ENCODE results near the gene AOPEP.

Gene AOPEP

GRCh38 chr9:94758031-94758430 lies 31.5 kb downstream of the AOPEP start:
- peaks cover 0 to 13% (median 10%) of the 10 kb centered on the region in 5 donors for H3K36me3 ChIP-seq (ENCODE audit: control insufficient read depth in 5 of 5, insufficient read depth in 5 of 5, low read length in 5 of 5)
- no peak overlapping the region for H3K9ac ChIP-seq (ENCODE audit: low read length in 5 of 5)
- no peaks in the 10 kb centered on the region for H3K9me3 ChIP-seq (ENCODE audit: control insufficient read depth in 5 of 5, low read length in 5 of 5)
- H3K27ac ChIP-seq (ENCODE audit: low read depth, low read length): no peak overlapping the region
- no peaks in the 10 kb centered on the region for H3K27me3 ChIP-seq (ENCODE audit: control insufficient read depth in 5 of 5, insufficient read depth in 4 of 5, low read length in 5 of 5)
- no peak overlapping the region for H3K4me3 ChIP-seq (ENCODE audit: low read depth in 1 of 5, low read length in 5 of 5)
- H3K4me1 ChIP-seq (ENCODE audit: control insufficient read depth in 5 of 5, insufficient read depth in 5 of 5, low read length in 5 of 5): peaks cover 0 to 9% (median 0%) of the 10 kb centered on the region in 5 donors

GRCh38 chr9:94758880-94759279 lies 32.4 kb downstream of the AOPEP start:
- Histone ChIP-seq H3K9me3 (ENCODE audit: control insufficient read depth in 5 of 5, low read length in 5 of 5) (no peaks in the 10 kb centered on the region), H3K9ac (ENCODE audit: low read length in 5 of 5) (no peak overlapping the region), H3K27ac (ENCODE audit: low read depth, low read length) (no peak overlapping the region), H3K36me3 (ENCODE audit: control insufficient read depth in 5 of 5, insufficient read depth in 5 of 5, low read length in 5 of 5) (peaks cover 0 to 13% (median 10%) of the 10 kb centered on the region in 5 donors), H3K27me3 (ENCODE audit: control insufficient read depth in 5 of 5, insufficient read depth in 4 of 5, low read length in 5 of 5) (no peaks in the 10 kb centered on the region), H3K4me3 (ENCODE audit: low read depth in 1 of 5, low read length in 5 of 5) (no peak overlapping the region), H3K4me1 (ENCODE audit: control insufficient read depth in 5 of 5, insufficient read depth in 5 of 5, low read length in 5 of 5) (peaks cover 0 to 9% (median 0%) of the 10 kb centered on the region in 5 donors)

- no peaks in the 10 kb centered on the region for H3K9me3 ChIP-seq (ENCODE audit: control insufficient read depth in 5 of 5, low read length in 5 of 5)
- no peak overlapping the region for H3K27ac ChIP-seq (ENCODE audit: low read depth, low read length)
- H3K36me3 ChIP-seq (ENCODE audit: control insufficient read depth in 5 of 5, insufficient read depth in 5 of 5, low read length in 5 of 5): peaks cover 0 to 13% (median 10%) of the 10 kb centered on the region in 5 donors
- H3K4me1 ChIP-seq (ENCODE audit: control insufficient read depth in 5 of 5, insufficient read depth in 5 of 5, low read length in 5 of 5): peaks cover 0 to 9% (median 0%) of the 10 kb centered on the region in 5 donors
- no peak overlapping the region for H3K9ac ChIP-seq (ENCODE audit: low read length in 5 of 5)
- H3K4me3 ChIP-seq (ENCODE audit: low read depth in 1 of 5, low read length in 5 of 5): no peak overlapping the region
- no peaks in the 10 kb centered on the region for H3K27me3 ChIP-seq (ENCODE audit: control insufficient read depth in 5 of 5, insufficient read depth in 4 of 5, low read length in 5 of 5)
These were observed 33.5 kb downstream of the AOPEP start for GRCh38 chr9:94760010-94760409.

- Histone ChIP-seq H3K27me3 (ENCODE audit: control insufficient read depth in 5 of 5, insufficient read depth in 4 of 5, low read length in 5 of 5) (no peaks in the 10 kb centered on the region), H3K9ac (ENCODE audit: low read length in 5 of 5) (no peak overlapping the region), H3K36me3 (ENCODE audit: control insufficient read depth in 5 of 5, insufficient read depth in 5 of 5, low read length in 5 of 5) (peaks cover 0 to 13% (median 10%) of the 10 kb centered on the region in 5 donors), H3K9me3 (ENCODE audit: control insufficient read depth in 5 of 5, low read length in 5 of 5) (no peaks in the 10 kb centered on the region), H3K27ac (ENCODE audit: low read depth, low read length) (no peak overlapping the region), H3K4me3 (ENCODE audit: low read depth in 1 of 5, low read length in 5 of 5) (no peak overlapping the region), H3K4me1 (ENCODE audit: control insufficient read depth in 5 of 5, insufficient read depth in 5 of 5, low read length in 5 of 5) (peaks cover 0 to 9% (median 0%) of the 10 kb centered on the region in 5 donors)
These were observed 34.2 kb downstream of the AOPEP start for GRCh38 chr9:94760660-94761059.

- no peaks in the 10 kb centered on the region for H3K9me3 ChIP-seq (ENCODE audit: control insufficient read depth in 5 of 5, low read length in 5 of 5)
- no peak overlapping the region for H3K27ac ChIP-seq (ENCODE audit: low read depth, low read length)
These were observed 35.0 kb downstream of the AOPEP start for GRCh38 chr9:94761481-94761880.

GRCh38 chr9:94767331-94768072 lies 41.0 kb downstream of the AOPEP start:
- Histone ChIP-seq H3K4me1 (ENCODE audit: control insufficient read depth in 5 of 5, insufficient read depth in 5 of 5, low read length in 5 of 5) (no peaks in the 10 kb centered on the region), H3K9me3 (ENCODE audit: control insufficient read depth in 5 of 5, low read length in 5 of 5) (no peaks in the 10 kb centered on the region), H3K27me3 (ENCODE audit: control insufficient read depth in 5 of 5, insufficient read depth in 4 of 5, low read length in 5 of 5) (no peaks in the 10 kb centered on the region), H3K27ac (ENCODE audit: low read depth, low read length) (no peak overlapping the region), H3K36me3 (ENCODE audit: control insufficient read depth in 5 of 5, insufficient read depth in 5 of 5, low read length in 5 of 5) (peaks cover 0 to 9% (median 0%) of the 10 kb centered on the region in 5 donors), H3K4me3 (ENCODE audit: low read depth in 1 of 5, low read length in 5 of 5) (no peak overlapping the region), H3K9ac (ENCODE audit: low read length in 5 of 5) (no peak overlapping the region)

More at GRCh38 chr9:94761481-94761880, 35.0 kb downstream of the AOPEP start:
- Histone ChIP-seq H3K36me3 (ENCODE audit: control insufficient read depth in 5 of 5, insufficient read depth in 5 of 5, low read length in 5 of 5) (peaks cover 0 to 13% (median 10%) of the 10 kb centered on the region in 5 donors), H3K9ac (ENCODE audit: low read length in 5 of 5) (no peak overlapping the region), H3K27me3 (ENCODE audit: control insufficient read depth in 5 of 5, insufficient read depth in 4 of 5, low read length in 5 of 5) (no peaks in the 10 kb centered on the region), H3K4me3 (ENCODE audit: low read depth in 1 of 5, low read length in 5 of 5) (no peak overlapping the region), H3K4me1 (ENCODE audit: control insufficient read depth in 5 of 5, insufficient read depth in 5 of 5, low read length in 5 of 5) (peaks cover 0 to 9% (median 0%) of the 10 kb centered on the region in 5 donors)

GRCh38 chr9:94768766-94769165 lies 42.3 kb downstream of the AOPEP start:
- no peaks in the 10 kb centered on the region for H3K4me1 ChIP-seq (ENCODE audit: control insufficient read depth in 5 of 5, insufficient read depth in 5 of 5, low read length in 5 of 5)
- H3K27me3 ChIP-seq (ENCODE audit: control insufficient read depth in 5 of 5, insufficient read depth in 4 of 5, low read length in 5 of 5): no peaks in the 10 kb centered on the region
- no peak overlapping the region for H3K27ac ChIP-seq (ENCODE audit: low read depth, low read length)

GRCh38 chr9:94770334-94770733 lies 43.8 kb downstream of the AOPEP start:
- Histone ChIP-seq H3K36me3 (ENCODE audit: control insufficient read depth in 5 of 5, insufficient read depth in 5 of 5, low read length in 5 of 5) (peaks cover 0 to 9% (median 0%) of the 10 kb centered on the region in 5 donors), H3K9ac (ENCODE audit: low read length in 5 of 5) (no peak overlapping the region), H3K9me3 (ENCODE audit: control insufficient read depth in 5 of 5, low read length in 5 of 5) (no peaks in the 10 kb centered on the region), H3K4me1 (ENCODE audit: control insufficient read depth in 5 of 5, insufficient read depth in 5 of 5, low read length in 5 of 5) (no peaks in the 10 kb centered on the region), H3K4me3 (ENCODE audit: low read depth in 1 of 5, low read length in 5 of 5) (no peak overlapping the region), H3K27ac (ENCODE audit: low read depth, low read length) (no peak overlapping the region), H3K27me3 (ENCODE audit: control insufficient read depth in 5 of 5, insufficient read depth in 4 of 5, low read length in 5 of 5) (no peaks in the 10 kb centered on the region)

More at GRCh38 chr9:94768766-94769165, 42.3 kb downstream of the AOPEP start:
- Histone ChIP-seq H3K4me3 (ENCODE audit: low read depth in 1 of 5, low read length in 5 of 5) (no peak overlapping the region), H3K9ac (ENCODE audit: low read length in 5 of 5) (no peak overlapping the region), H3K36me3 (ENCODE audit: control insufficient read depth in 5 of 5, insufficient read depth in 5 of 5, low read length in 5 of 5) (peaks cover 0 to 9% (median 0%) of the 10 kb centered on the region in 5 donors), H3K9me3 (ENCODE audit: control insufficient read depth in 5 of 5, low read length in 5 of 5) (no peaks in the 10 kb centered on the region)

GRCh38 chr9:94771096-94771495 lies 44.6 kb downstream of the AOPEP start:
- H3K9ac ChIP-seq (ENCODE audit: low read length in 5 of 5): no peak overlapping the region
- H3K9me3 ChIP-seq (ENCODE audit: control insufficient read depth in 5 of 5, low read length in 5 of 5): no peaks in the 10 kb centered on the region
- H3K27ac ChIP-seq (ENCODE audit: low read depth, low read length): no peak overlapping the region
- H3K27me3 ChIP-seq (ENCODE audit: control insufficient read depth in 5 of 5, insufficient read depth in 4 of 5, low read length in 5 of 5): no peaks in the 10 kb centered on the region
- no peak overlapping the region for H3K4me3 ChIP-seq (ENCODE audit: low read depth in 1 of 5, low read length in 5 of 5)
- no peaks in the 10 kb centered on the region for H3K4me1 ChIP-seq (ENCODE audit: control insufficient read depth in 5 of 5, insufficient read depth in 5 of 5, low read length in 5 of 5)
- H3K36me3 ChIP-seq (ENCODE audit: control insufficient read depth in 5 of 5, insufficient read depth in 5 of 5, low read length in 5 of 5): peaks cover 0 to 9% (median 0%) of the 10 kb centered on the region in 5 donors

- no peak overlapping the region for H3K27ac ChIP-seq (ENCODE audit: low read depth, low read length)
- H3K9me3 ChIP-seq (ENCODE audit: control insufficient read depth in 5 of 5, low read length in 5 of 5): no peaks in the 10 kb centered on the region
- peaks cover 0 to 7% (median 0%) of the 10 kb centered on the region in 5 donors for H3K36me3 ChIP-seq (ENCODE audit: control insufficient read depth in 5 of 5, insufficient read depth in 5 of 5, low read length in 5 of 5)
- no peak overlapping the region for H3K9ac ChIP-seq (ENCODE audit: low read length in 5 of 5)
- no peaks in the 10 kb centered on the region for H3K4me1 ChIP-seq (ENCODE audit: control insufficient read depth in 5 of 5, insufficient read depth in 5 of 5, low read length in 5 of 5)
- H3K4me3 ChIP-seq (ENCODE audit: low read depth in 1 of 5, low read length in 5 of 5): no peak overlapping the region
- H3K27me3 ChIP-seq (ENCODE audit: control insufficient read depth in 5 of 5, insufficient read depth in 4 of 5, low read length in 5 of 5): no peaks in the 10 kb centered on the region
These were observed 45.6 kb downstream of the AOPEP start for GRCh38 chr9:94772144-94772543.

All from subcutaneous abdominal adipose tissue (tissue), 5 donors.